Measurements from ENCODE around the gene FAM124A. TPM values are rescaled to one million over a fixed set of nuclear protein-coding genes. Genes with fewer than 3 reads are reported as not detected.

Gene FAM124A
- total and polyA plus RNA-seq, 2 experiments from 2014 or later = 37.7 to 109 TPM

- no peaks in the 10 kb centered on the region for H3K27me3 ChIP-seq (ENCODE audit: insufficient read depth)
- H3K9me2 ChIP-seq (ENCODE audit: insufficient read depth) = no peaks in the 10 kb centered on the region
- ATAC-seq = peak; percentile 34
- H3K4me2 ChIP-seq = peak overlapping the region; percentile 19; the same call in 1 of the 2 replicates
- Mint-ChIP-seq H3K9me3 (no peaks in the 10 kb centered on the region), H3K27ac (peak overlapping the region; percentile 82), H3K4me1 (peaks cover 64% of the 10 kb centered on the region), H3K27me3 (ENCODE audit: insufficient read depth, low read depth, poor library complexity) (no peaks in the 10 kb centered on the region), H3K4me3 (no peak overlapping the region; the same call in 2 of the 3 replicates), H3K36me3 (ENCODE audit: low read depth) (peaks cover 69% of the 10 kb centered on the region)
- H3F3A ChIP-seq (replicated peaks; ENCODE audit: low read depth) = no peaks in the 10 kb centered on the region
- peaks cover 23% of the 10 kb centered on the region; the same call in 1 of the 2 replicates for H4K20me1 ChIP-seq (replicated peaks; ENCODE audit: insufficient read depth)
- H3K79me2 ChIP-seq (replicated peaks; ENCODE audit: insufficient read depth) = peaks cover 94% of the 10 kb centered on the region
- DNase-seq (ENCODE audit: low spot score) = peak; percentile 36
- H2AFZ ChIP-seq = no peak overlapping the region
- peak overlapping the region; percentile 48; the same call in 1 of the 2 replicates for H3K27ac ChIP-seq (ENCODE audit: low read depth)
- peaks cover 37% of the 10 kb centered on the region for H3K36me3 ChIP-seq (ENCODE audit: insufficient read depth)
- H3K4me3 ChIP-seq = no peak overlapping the region
- H3K4me1 ChIP-seq (ENCODE audit: insufficient read depth) = peaks cover 29% of the 10 kb centered on the region; the same call in 1 of the 2 replicates
- no peak for TF ChIP-seq REST (IDR thresholded peaks at IDR 0.05; ENCODE audit: unreplicated experiment)
- TF ChIP-seq STAT1 (IDR thresholded peaks at IDR 0.05; ENCODE audit: unreplicated experiment) = no peak
Observed at GRCh38 chr13:51235756-51236490, 13.7 kb downstream of the FAM124A start.

GRCh38 chr13:51236491-51236792 is 14.2 kb downstream of the FAM124A start:
- Histone ChIP-seq H4K20me1 (replicated peaks; ENCODE audit: insufficient read depth) (peaks cover 18% of the 10 kb centered on the region; the same call in 1 of the 2 replicates), H3F3A (replicated peaks; ENCODE audit: low read depth) (no peaks in the 10 kb centered on the region), H2AFZ (no peak overlapping the region), H3K9me2 (ENCODE audit: insufficient read depth) (no peaks in the 10 kb centered on the region), H3K79me2 (replicated peaks; ENCODE audit: insufficient read depth) (peaks cover 89% of the 10 kb centered on the region), H3K4me1 (ENCODE audit: insufficient read depth) (peaks cover 34% of the 10 kb centered on the region; the same call in 1 of the 2 replicates), H3K27me3 (ENCODE audit: insufficient read depth) (no peaks in the 10 kb centered on the region), H3K27ac (ENCODE audit: low read depth) (peak overlapping the region; percentile 48; the same call in 1 of the 2 replicates), H3K4me3 (no peak overlapping the region), H3K4me2 (no peak overlapping the region; the same call in 1 of the 2 replicates), H3K36me3 (ENCODE audit: insufficient read depth) (peaks cover 36% of the 10 kb centered on the region)
- H3K9me3 Mint-ChIP-seq = no peaks in the 10 kb centered on the region
- DNase-seq (ENCODE audit: low spot score) = no peak
- H3K4me3 Mint-ChIP-seq = no peak overlapping the region; the same call in 2 of the 3 replicates
- no peak for ATAC-seq
- H3K27ac Mint-ChIP-seq = no peak overlapping the region; the same call in 1 of the 2 replicates
- H3K36me3 Mint-ChIP-seq (ENCODE audit: low read depth) = peaks cover 68% of the 10 kb centered on the region
- H3K27me3 Mint-ChIP-seq (ENCODE audit: insufficient read depth, low read depth, poor library complexity) = no peaks in the 10 kb centered on the region
- H3K4me1 Mint-ChIP-seq = peaks cover 66% of the 10 kb centered on the region
- TF ChIP-seq NANOG (IDR thresholded peaks at IDR 0.05; ENCODE audit: borderline replicate concordance) (no peak), CTCF (conservative IDR thresholded peaks at IDR 0.05; ENCODE audit: low read depth in 2 of 2) (no peak), ZNF114 (CRISPR knock-in tag; IDR thresholded peaks at IDR 0.05) (no peak), ZNF331 (CRISPR knock-in tag; IDR thresholded peaks at IDR 0.05; ENCODE audit: low read depth) (no peak), JUNB (IDR thresholded peaks at IDR 0.05; ENCODE audit: unreplicated experiment) (no peak), POLR2AphosphoS5 (IDR thresholded peaks at IDR 0.05; ENCODE audit: low read depth) (no peak), EZH2phosphoT487 (IDR thresholded peaks at IDR 0.05; ENCODE audit: unreplicated experiment) (no peak), CREB1 (CRISPR knock-in tag; IDR thresholded peaks at IDR 0.05; ENCODE audit: low read depth) (no peak), STAT1 (IDR thresholded peaks at IDR 0.05; ENCODE audit: unreplicated experiment) (no peak), ETS1 (IDR thresholded peaks at IDR 0.05) (no peak), EZH2 (IDR thresholded peaks at IDR 0.05; ENCODE audit: low read depth, unreplicated experiment) (no peak)
